ENCODE data around the gene KLHL22. TPM values are rescaled to one million over a fixed set of nuclear protein-coding genes. Genes with fewer than 3 reads are reported as not detected.

Gene KLHL22
- total RNA-seq, 4 donors from 2014 or later: 7.7 to 13.0 (median 8.3) TPM

DNA sequence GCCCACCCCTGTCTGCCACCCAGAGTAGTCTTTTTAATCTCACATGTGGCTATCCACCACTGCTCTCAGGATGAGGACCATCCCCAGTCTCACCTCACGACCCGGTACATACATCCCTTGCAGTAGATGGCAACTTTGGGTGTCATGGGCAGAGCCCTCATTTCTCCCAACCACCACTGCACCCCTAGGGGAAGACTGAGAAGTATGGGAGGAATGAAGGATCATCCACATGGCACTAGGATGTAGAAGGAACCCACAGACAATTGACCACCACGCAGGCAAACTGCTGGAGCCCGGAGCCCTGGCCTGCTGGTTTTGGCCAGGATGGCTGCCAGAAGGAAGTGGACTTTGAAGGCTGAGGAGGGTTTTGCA lies 56.1 kb downstream of the KLHL22 start:
- no peaks in the 10 kb centered on the region for H3K9me3 ChIP-seq
- 75 to 95% methylated on average over 2 to 4 of the region's 4 CpGs for WGBS, 2 donors
- H3K27me3 ChIP-seq: peaks cover 0 to 50% (median 3%) of the 10 kb centered on the region in 4 donors
- no peak overlapping the region for H3K4me3 ChIP-seq
- peaks cover 0 to 28% (median 0%) of the 10 kb centered on the region in 3 donors for H3K36me3 ChIP-seq
- H3K27ac ChIP-seq: no peak overlapping the region
- no peak for TF ChIP-seq POLR2A (IDR thresholded peaks at IDR 0.05)
- TF ChIP-seq, protein P1, sequence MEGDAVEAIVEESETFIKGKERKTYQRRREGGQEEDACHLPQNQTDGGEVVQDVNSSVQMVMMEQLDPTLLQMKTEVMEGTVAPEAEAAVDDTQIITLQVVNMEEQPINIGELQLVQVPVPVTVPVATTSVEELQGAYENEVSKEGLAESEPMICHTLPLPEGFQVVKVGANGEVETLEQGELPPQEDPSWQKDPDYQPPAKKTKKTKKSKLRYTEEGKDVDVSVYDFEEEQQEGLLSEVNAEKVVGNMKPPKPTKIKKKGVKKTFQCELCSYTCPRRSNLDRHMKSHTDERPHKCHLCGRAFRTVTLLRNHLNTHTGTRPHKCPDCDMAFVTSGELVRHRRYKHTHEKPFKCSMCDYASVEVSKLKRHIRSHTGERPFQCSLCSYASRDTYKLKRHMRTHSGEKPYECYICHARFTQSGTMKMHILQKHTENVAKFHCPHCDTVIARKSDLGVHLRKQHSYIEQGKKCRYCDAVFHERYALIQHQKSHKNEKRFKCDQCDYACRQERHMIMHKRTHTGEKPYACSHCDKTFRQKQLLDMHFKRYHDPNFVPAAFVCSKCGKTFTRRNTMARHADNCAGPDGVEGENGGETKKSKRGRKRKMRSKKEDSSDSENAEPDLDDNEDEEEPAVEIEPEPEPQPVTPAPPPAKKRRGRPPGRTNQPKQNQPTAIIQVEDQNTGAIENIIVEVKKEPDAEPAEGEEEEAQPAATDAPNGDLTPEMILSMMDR (IDR thresholded peaks at IDR 0.05): no peak
- no peak for DNase-seq
- H3K4me1 ChIP-seq: peaks cover 13 to 58% (median 23%) of the 10 kb centered on the region in 3 donors
- intact Hi-C loops (cut with DNase I): no loop called here

DNA sequence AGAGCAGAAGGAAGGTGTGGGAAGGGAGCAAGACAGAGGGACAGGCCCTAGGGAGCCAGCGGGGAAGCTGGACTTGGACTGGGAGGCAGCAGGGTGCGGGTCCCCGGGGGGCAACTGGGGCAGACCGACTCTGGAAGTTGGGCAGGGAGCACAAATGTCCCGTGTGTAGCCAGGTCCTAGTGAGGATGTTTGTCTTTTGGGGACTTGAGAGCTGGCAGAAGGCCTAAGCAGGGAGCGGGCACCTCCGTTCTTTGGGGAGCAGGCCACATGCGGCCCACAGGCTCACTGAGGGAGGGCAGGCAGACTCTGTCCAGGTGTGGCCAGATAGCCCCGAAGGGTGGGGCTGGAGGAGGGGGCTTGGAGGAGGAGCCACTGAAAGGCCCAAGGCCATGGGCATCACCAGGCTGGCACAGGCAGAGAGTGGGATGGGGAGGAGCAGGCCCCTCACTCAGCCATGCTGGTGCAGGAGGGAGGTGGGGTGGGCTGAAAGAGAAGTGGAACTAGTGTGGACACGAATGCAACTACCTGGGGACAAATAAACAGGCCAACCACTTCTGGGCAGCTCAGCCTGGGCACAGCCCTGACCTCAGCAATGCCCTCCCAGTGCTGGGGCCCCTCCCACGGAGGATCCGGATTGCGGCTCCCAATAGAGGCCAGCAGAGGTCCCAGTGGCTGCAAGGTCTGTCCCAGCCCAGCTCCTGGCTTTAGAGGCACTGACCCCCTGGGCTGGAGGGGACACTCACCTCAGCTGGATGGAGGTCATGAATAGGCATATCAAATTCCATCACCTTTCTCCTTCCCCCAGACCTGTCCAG lies 56.7 kb downstream of the KLHL22 start:
- DNase-seq: no peak
- peaks cover 13 to 58% (median 23%) of the 10 kb centered on the region in 3 donors for H3K4me1 ChIP-seq
- TF ChIP-seq, protein P1 (IDR thresholded peaks at IDR 0.05): no peak
- TF ChIP-seq POLR2A (IDR thresholded peaks at IDR 0.05): no peak
- H3K36me3 ChIP-seq: peaks cover 0 to 22% (median 0%) of the 10 kb centered on the region in 3 donors
- peak overlapping the region; percentile 76 to 93 (median 83) for H3K27ac ChIP-seq
- WGBS, 2 donors: 68 to 76% methylated on average over 10 to 11 of the region's 13 CpGs
- H3K27me3 ChIP-seq: peaks cover 0 to 56% (median 5%) of the 10 kb centered on the region in 4 donors
- H3K9me3 ChIP-seq: no peaks in the 10 kb centered on the region
- peak overlapping the region in 3 of 4 donors; percentile 56 to 70 (median 62) for H3K4me3 ChIP-seq
- intact Hi-C loops (cut with DNase I): no loop called here

DNA sequence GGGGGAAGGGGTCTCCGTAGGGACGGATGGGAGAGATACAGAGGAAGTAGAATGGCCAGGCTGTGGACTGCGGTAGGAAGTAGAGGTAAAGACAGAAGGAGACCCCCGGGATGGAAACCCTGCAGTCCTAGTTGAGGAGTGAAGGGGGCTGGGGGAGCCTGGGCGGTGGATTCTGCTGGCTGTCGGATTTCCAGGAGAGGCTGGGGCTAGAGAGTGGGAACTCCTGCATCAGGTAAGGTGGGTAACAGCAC lies 57.2 kb downstream of the KLHL22 start:
- no peak for DNase-seq
- peaks cover 0 to 16% (median 0%) of the 10 kb centered on the region in 3 donors for H3K36me3 ChIP-seq
- intact Hi-C loops (cut with DNase I): no loop called here
- peak overlapping the region; percentile 36 to 70 (median 59) for H3K4me3 ChIP-seq
- H3K9me3 ChIP-seq: no peaks in the 10 kb centered on the region
- H3K27ac ChIP-seq: peak overlapping the region; percentile 76 to 93 (median 83)
- TF ChIP-seq, protein P1 (IDR thresholded peaks at IDR 0.05): no peak
- TF ChIP-seq POLR2A (IDR thresholded peaks at IDR 0.05): no peak
- WGBS, 2 donors: 41 to 63% methylated on average over 4 to 6 of the region's 6 CpGs
- H3K27me3 ChIP-seq: peaks cover 0 to 62% (median 5%) of the 10 kb centered on the region in 4 donors
- H3K4me1 ChIP-seq: peaks cover 13 to 58% (median 23%) of the 10 kb centered on the region in 3 donors

DNA sequence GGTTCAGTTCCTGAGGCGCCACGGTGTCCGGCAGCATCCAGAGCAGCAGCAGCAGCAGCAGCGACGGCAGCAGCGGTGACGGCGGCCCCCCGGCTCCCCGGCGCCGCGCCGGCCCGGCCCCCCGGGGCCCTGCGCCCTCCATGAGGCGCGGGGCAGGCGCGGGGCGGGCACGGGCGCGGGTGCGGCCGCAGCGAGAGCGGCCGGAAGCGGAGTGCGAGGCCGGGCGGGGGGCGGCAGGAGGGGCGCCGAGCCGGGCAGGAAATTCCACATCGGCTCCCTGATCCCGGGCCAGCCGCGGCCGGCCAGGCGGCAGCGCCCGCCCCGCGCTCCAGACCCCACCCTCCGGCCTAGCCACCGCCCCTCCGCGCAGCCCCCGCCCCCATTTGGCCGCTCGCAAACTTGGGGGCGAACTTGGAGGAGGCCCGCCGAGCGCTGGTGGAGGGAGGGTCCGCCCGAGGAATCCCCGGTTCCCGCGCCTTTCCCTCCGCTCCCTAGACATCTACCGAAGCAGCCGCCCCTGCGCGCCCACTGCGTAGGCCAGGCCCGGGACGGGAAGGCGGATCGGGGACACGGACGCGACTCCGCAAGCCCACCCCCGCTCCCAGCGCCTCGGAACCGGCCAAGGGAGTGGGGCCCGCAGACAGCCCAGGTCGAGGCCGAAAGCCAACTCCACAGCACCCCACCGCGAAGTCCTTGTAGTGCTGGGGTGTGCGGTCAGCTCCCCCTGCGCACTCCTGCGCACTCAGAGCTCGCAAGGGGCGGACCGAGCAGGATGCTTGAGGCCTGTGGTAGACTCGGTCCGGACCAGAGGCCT lies 57.8 kb downstream of the KLHL22 start, which contains the start of gene SCARF2:
TSS of gene SCARF2 (minus strand) at position 213 of the 814 bp plus-strand sequence. CDS start at position 142, 71 bp downstream.
- peaks cover 13 to 58% (median 23%) of the 10 kb centered on the region in 3 donors for H3K4me1 ChIP-seq
- H3K36me3 ChIP-seq: peaks cover 0 to 12% (median 0%) of the 10 kb centered on the region in 3 donors
- intact Hi-C loops (cut with DNase I): no loop called here
- peak in 1 of 4 donors; percentile 11 for TF ChIP-seq POLR2A (IDR thresholded peaks at IDR 0.05)
- TF ChIP-seq, protein P1 (IDR thresholded peaks at IDR 0.05): no peak
- H3K27me3 ChIP-seq: peaks cover 0 to 67% (median 5%) of the 10 kb centered on the region in 4 donors
- WGBS, 2 donors: 33% methylated on average over 8 of the region's 95 CpGs; no CpG with 5 or more reads in 1 of the 2 donors
- no peak for DNase-seq
- H3K4me3 ChIP-seq: peak within 1 kb of the TSS; percentile 36 to 70 (median 59)
- H3K9me3 ChIP-seq: no peaks in the 10 kb centered on the region
- peak within 1 kb of the TSS; percentile 76 to 93 (median 84) for H3K27ac ChIP-seq
